Liver (tissue), 3 donors: ENCODE results near the gene SYNDIG1.

Experiments
- CTCF ChIP-seq: fragments of 150-350 bp; IDR thresholded peaks from 2 replicates; pipeline ENCODE4 v1.5.1; 2017; ENCODE audit warnings: improper control_type of control experiment, low read depth, low read length; ENCODE audit not compliant: missing input control
- GABPA ChIP-seq, 2 donors: IDR thresholded peaks in 1 of 2; conservative IDR thresholded peaks in 1 of 2; 2 replicates each; pipeline ENCODE4 v1.6.1; 2016; ENCODE audit warnings: antibody characterized with exemption in 2 of 2, mild to moderate bottlenecking in 1 of 2, moderate library complexity in 1 of 2
- RAD21 ChIP-seq, 2 donors: IDR thresholded peaks; 2 replicates each; pipeline ENCODE4 v1.6.1; 2016; ENCODE audit warnings: antibody characterized with exemption in 2 of 2, mild to moderate bottlenecking in 2 of 2
- RXRA ChIP-seq, 2 donors: IDR thresholded peaks; 2 replicates each; pipeline ENCODE4 v1.6.1; 2017 to 2018; ENCODE audit warnings: antibody characterized with exemption in 2 of 2, mild to moderate bottlenecking in 1 of 2
- YY1 ChIP-seq: IDR thresholded peaks from 2 replicates; pipeline ENCODE4 v1.6.1; 2016; ENCODE audit warnings: antibody characterized with exemption, mild to moderate bottlenecking
- donor health status: healthy.
- donor health status: healthy.

DNA sequence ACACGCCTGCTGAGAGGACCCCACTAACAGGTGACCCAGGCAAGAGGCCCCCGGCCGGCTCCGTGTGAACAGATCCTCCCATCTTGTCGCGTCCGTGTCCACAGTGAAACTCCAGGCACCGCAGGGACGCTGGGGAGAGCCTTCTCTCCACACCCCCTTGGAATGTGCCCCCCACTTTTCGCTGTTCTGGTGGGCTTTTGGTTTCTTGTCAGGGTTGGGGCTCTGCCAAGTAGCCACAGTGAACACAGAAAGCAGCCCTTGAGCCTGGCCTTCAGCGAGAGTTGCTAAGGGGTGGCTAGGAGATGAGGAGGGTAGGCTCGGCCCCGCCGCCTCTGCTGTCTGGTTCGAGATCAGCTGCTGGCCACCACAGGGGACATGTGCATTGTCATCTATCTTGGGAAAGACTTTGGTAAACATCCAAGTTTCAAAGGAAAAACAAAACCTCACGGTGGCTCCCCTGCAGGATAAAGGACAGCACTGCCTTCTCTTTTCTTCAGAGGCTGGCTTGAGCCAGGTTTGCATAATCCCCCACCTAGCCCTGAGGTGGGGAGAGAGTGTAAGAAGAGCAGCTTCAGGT, 22.7 kb downstream of the SYNDIG1 start:
- TF ChIP-seq YY1: no peak
- no peak for TF ChIP-seq CTCF
- no peak for TF ChIP-seq RXRA (IDR thresholded peaks at IDR 0.05)
- no peak for TF ChIP-seq RAD21 (IDR thresholded peaks at IDR 0.05)
- TF ChIP-seq GABPA (IDR thresholded peaks at IDR 0.05 in 1 of 2, conservative IDR thresholded peaks at IDR 0.05 in 1 of 2): no peak
